SU-DHL-6 (cell line): ENCODE measurements around the gene GSN.

ENCODE experiments used
- H2AFZ ChIP-seq: fragments of 200-600 bp; sonication (generic); 2 replicates; pipeline ENCODE4 v1.6.1; 2014; ENCODE audit warnings: low read depth, mild to moderate bottlenecking, moderate library complexity, mixed read lengths, antibody characterized with exemption, low read length; ENCODE audit not compliant: severe bottlenecking
- H3F3A ChIP-seq: fragments of 200-600 bp; shearing (Covaris generic); 2 replicates; pipeline ENCODE4 v1.6.0; 2016; ENCODE audit warnings: antibody characterized with exemption, mild to moderate bottlenecking; ENCODE audit not compliant: insufficient read depth
- H3K27ac ChIP-seq: fragments of 200-600 bp; sonication (generic); 2 replicates; pipeline ENCODE4 v1.5.1; 2016; ENCODE audit warnings: low read depth, mild to moderate bottlenecking, low read length, moderate library complexity, mixed read lengths
- H3K27me3 ChIP-seq: fragments of 200-600 bp; sonication (generic), shearing (Covaris generic); 2 replicates; pipeline ENCODE4 v1.6.0; 2014; ENCODE audit warnings: mild to moderate bottlenecking, low read length
- H3K36me3 ChIP-seq: fragments of 200-600 bp; sonication (generic); 2 replicates; pipeline ENCODE4 v1.6.1; 2014; ENCODE audit warnings: mild to moderate bottlenecking, low read length, mixed read lengths
- H3K4me2 ChIP-seq: fragments of 300-600, 200-600 bp; shearing (Covaris generic), sonication (generic); 2 replicates; pipeline ENCODE4 v1.6.0; 2014; ENCODE audit warnings: low read length, low read depth, mild to moderate bottlenecking; ENCODE audit not compliant: poor library complexity, severe bottlenecking
- H3K4me3 ChIP-seq: fragments of 200-600 bp; sonication (generic); 2 replicates; pipeline ENCODE4 v1.5.1; 2014; ENCODE audit warnings: antibody characterized with exemption, low read length, mild to moderate bottlenecking, mixed read lengths; ENCODE audit not compliant: insufficient read depth, poor library complexity, severe bottlenecking
- H3K79me2 ChIP-seq: fragments of 200-600 bp; sonication (generic); 2 replicates; pipeline ENCODE4 v1.6.1; 2014; ENCODE audit warnings: mild to moderate bottlenecking, low read length, moderate library complexity; ENCODE audit not compliant: insufficient read depth
- H3K9ac ChIP-seq: fragments of 200-600 bp; sonication (generic); 2 replicates; pipeline ENCODE4 v1.7.0; 2014; ENCODE audit warnings: mild to moderate bottlenecking, low read length
- H3K9me2 ChIP-seq: fragments of 200-600 bp; sonication (generic); replicated peaks from 2 replicates; pipeline ENCODE4 v1.6.1; 2014; ENCODE audit warnings: low read length; ENCODE audit not compliant: insufficient read depth
- H3K9me3 ChIP-seq: fragments of 200-600 bp; sonication (generic); 2 replicates; pipeline ENCODE4 v1.6.1; 2014; ENCODE audit warnings: low read length, mixed read lengths; ENCODE audit not compliant: insufficient read depth
- H4K20me1 ChIP-seq: fragments of 200-600 bp; sonication (generic); 2 replicates; pipeline ENCODE4 v1.6.1; 2014; ENCODE audit warnings: low read depth, mild to moderate bottlenecking, antibody characterized with exemption, low read length, moderate library complexity, mixed read lengths
- CTCF ChIP-seq: fragments of 200-600 bp; sonication (generic); IDR thresholded peaks from one replicate; pipeline ENCODE4 v1.5.1; 2017; ENCODE audit warnings: antibody characterized with exemption, mild to moderate bottlenecking, low read length, moderate library complexity; ENCODE audit not compliant: insufficient read depth, poor library complexity, severe bottlenecking
- EZH2phosphoT487 ChIP-seq: fragments of 200-600 bp; sonication (generic), shearing (Covaris generic); conservative IDR thresholded peaks from 2 replicates; pipeline ENCODE4 v1.6.1; 2018; ENCODE audit warnings: mild to moderate bottlenecking, antibody characterized with exemption, low read length, moderate library complexity, mixed read lengths

GSN gene

GRCh38 chr9:121301881-121302286 is 33.9 kb downstream of the GSN start:
- H3K36me3 ChIP-seq: no peaks in the 10 kb centered on the region
- H3F3A ChIP-seq: no peaks in the 10 kb centered on the region
- H3K27me3 ChIP-seq: no peaks in the 10 kb centered on the region
- TF ChIP-seq EZH2phosphoT487 (no peak), CTCF (no peak)
- no peaks in the 10 kb centered on the region for H4K20me1 ChIP-seq
- H3K9me3 ChIP-seq: no peaks in the 10 kb centered on the region
- H3K4me2 ChIP-seq: no peak overlapping the region
- H3K9me2 ChIP-seq: no peaks in the 10 kb centered on the region
- no peak overlapping the region for H2AFZ ChIP-seq
- H3K4me3 ChIP-seq: no peak overlapping the region
- no peak overlapping the region for H3K27ac ChIP-seq
- H3K9ac ChIP-seq: no peak overlapping the region
- H3K79me2 ChIP-seq: no peaks in the 10 kb centered on the region

GRCh38 chr9:121302341-121302740 is 34.4 kb downstream of the GSN start:
- Histone ChIP-seq H3K36me3 (no peaks in the 10 kb centered on the region), H3F3A (no peaks in the 10 kb centered on the region), H2AFZ (no peak overlapping the region), H3K4me3 (no peak overlapping the region), H3K9ac (no peak overlapping the region), H4K20me1 (no peaks in the 10 kb centered on the region), H3K9me3 (no peaks in the 10 kb centered on the region), H3K27ac (no peak overlapping the region), H3K79me2 (no peaks in the 10 kb centered on the region), H3K9me2 (no peaks in the 10 kb centered on the region), H3K27me3 (no peaks in the 10 kb centered on the region), H3K4me2 (no peak overlapping the region)
- no peak for TF ChIP-seq CTCF
- TF ChIP-seq EZH2phosphoT487: no peak

- Histone ChIP-seq H3F3A (no peaks in the 10 kb centered on the region), H2AFZ (no peak overlapping the region), H4K20me1 (no peaks in the 10 kb centered on the region), H3K27ac (no peak overlapping the region), H3K27me3 (no peaks in the 10 kb centered on the region), H3K4me2 (no peak overlapping the region), H3K36me3 (no peaks in the 10 kb centered on the region), H3K9me3 (no peaks in the 10 kb centered on the region), H3K79me2 (no peaks in the 10 kb centered on the region), H3K9ac (no peak overlapping the region), H3K4me3 (no peak overlapping the region), H3K9me2 (no peaks in the 10 kb centered on the region)
- no peak for TF ChIP-seq EZH2phosphoT487
- no peak for TF ChIP-seq CTCF
These were observed 34.8 kb downstream of the GSN start for GRCh38 chr9:121302786-121303185.
